ENCODE results near the gene PCOLCE2.

Gene PCOLCE2

DNA sequence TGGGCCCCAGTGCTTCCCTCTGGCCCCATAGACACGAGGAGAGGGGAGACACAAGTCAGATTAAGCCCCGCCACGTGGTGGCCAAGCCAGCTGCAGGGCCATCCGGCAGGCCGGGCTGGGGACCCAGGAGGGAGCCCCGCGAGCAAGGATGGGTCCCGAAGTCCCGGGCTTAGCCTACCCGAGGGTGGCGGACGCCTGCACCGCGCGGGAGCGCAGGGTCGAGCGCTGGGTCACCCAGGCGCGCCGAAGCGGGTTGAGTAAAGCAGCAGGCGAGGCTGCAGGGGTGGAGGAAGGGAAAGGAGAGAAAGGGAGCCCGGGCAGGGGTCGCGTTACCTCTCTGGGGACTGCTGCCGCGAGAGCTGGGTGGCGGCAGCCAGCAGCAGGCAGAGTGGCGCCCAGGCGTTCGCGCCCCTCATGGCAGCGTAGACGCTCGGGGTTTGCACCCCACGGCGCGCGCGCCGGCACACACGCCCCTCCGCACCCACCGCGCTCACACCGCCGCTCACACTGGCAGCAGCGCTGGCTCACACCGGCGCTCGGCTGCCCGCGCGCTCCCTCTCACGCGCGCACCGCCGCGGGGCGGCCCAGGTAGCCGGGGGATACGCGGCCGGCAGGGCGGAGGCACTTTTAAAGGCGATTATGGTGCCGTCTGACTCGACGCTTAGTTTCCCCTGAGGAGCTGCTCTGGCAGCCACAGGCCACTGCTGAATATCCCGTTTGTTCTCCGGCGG is at the start of gene PCOLCE2:
PCOLCE2 (minus strand) TSS at position 603 of the 731 bp plus-strand sequence; CDS start at position 416, 187 bp downstream.
- peaks cover 68% of the 10 kb centered on the region for H3K27me3 Mint-ChIP-seq (ENCODE audit: low read depth)
- H3K4me3 Mint-ChIP-seq, result peak within 1 kb of the TSS; percentile 55
- peaks cover 9% of the 10 kb centered on the region for H3K4me1 Mint-ChIP-seq (ENCODE audit: low read depth)
- no peak within 1 kb of the TSS for H3K27ac Mint-ChIP-seq
- H3K36me3 Mint-ChIP-seq (ENCODE audit: low read depth), result no peaks in the 10 kb centered on the region
- H3K9me3 Mint-ChIP-seq, result no peaks in the 10 kb centered on the region

- Mint-ChIP-seq H3K36me3 (ENCODE audit: low read depth) (no peaks in the 10 kb centered on the region), H3K27ac (no peak overlapping the region), H3K4me1 (ENCODE audit: low read depth) (peaks cover 2% of the 10 kb centered on the region), H3K9me3 (no peaks in the 10 kb centered on the region), H3K4me3 (no peak overlapping the region), H3K27me3 (ENCODE audit: low read depth) (peaks cover 13% of the 10 kb centered on the region)
These were observed 47.1 kb upstream of the PCOLCE2 start for GRCh38 chr3:142935963-142936362.

DNA sequence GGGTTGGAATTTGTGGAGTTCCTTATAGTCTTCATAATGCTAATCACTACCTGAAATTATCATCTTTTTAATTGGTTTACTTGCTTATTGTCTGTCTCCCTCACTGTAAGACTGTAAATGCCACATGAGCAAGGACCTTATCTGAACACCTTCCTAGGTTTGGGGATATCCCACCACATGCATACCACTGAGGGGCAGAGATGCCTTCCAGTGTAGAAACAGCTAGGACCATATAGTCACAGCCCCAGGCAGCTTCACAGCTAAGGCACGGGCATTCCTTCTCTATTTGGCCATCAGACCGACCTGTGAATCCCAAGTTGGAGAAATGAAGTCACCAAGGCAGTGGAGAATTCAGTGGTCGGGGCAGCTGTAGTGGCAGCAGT is 46.0 kb upstream of the PCOLCE2 start:
- Mint-ChIP-seq H3K4me3 (no peak overlapping the region), H3K27ac (no peak overlapping the region), H3K27me3 (ENCODE audit: low read depth) (peaks cover 7% of the 10 kb centered on the region), H3K4me1 (ENCODE audit: low read depth) (no peaks in the 10 kb centered on the region), H3K9me3 (no peaks in the 10 kb centered on the region), H3K36me3 (ENCODE audit: low read depth) (no peaks in the 10 kb centered on the region)

DNA sequence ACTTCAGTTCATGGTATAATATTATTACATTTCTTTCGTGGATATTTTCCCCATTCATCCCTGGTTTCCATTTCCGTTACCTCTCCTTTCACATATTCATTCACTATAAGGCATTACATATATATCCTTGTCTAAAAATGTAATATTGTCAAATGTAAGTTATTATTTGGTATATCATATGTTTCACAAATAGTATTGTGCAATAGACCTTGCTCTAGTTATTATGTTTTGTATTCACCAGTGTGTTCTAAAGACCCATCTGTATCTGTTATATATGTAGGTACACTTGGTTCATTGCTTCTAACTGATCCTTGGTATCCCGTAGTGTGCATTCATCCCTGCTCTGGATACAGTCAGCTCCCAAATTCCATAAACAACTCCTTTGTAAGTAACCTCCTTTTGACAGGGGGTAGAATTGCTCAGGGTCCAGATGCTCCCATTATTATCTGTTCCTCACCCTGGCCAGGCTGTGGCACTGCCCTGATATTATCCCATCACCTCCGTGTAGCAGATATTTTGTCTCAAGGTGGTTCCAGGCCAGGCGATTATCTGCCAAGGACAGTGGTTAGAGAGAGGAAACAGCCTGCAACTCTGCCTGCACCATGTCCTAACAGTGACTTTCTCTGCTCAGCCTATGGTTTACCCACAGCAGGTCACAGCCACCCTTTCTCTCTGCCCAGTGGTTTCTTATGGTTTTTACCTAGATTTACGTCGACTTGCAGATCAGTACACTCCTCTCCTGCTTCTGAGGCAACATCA is 45.4 kb upstream of the PCOLCE2 start:
- H3K36me3 Mint-ChIP-seq (ENCODE audit: low read depth), result no peaks in the 10 kb centered on the region
- H3K27me3 Mint-ChIP-seq (ENCODE audit: low read depth), result peaks cover 7% of the 10 kb centered on the region
- no peak overlapping the region for H3K27ac Mint-ChIP-seq
- H3K9me3 Mint-ChIP-seq, result no peaks in the 10 kb centered on the region
- H3K4me3 Mint-ChIP-seq, result no peak overlapping the region
- H3K4me1 Mint-ChIP-seq (ENCODE audit: low read depth), result no peaks in the 10 kb centered on the region

GRCh38 chr3:142931222-142931621 is 42.3 kb upstream of the PCOLCE2 start:
- H3K9me3 Mint-ChIP-seq, result no peaks in the 10 kb centered on the region
- H3K4me1 Mint-ChIP-seq (ENCODE audit: low read depth), result peaks cover 2% of the 10 kb centered on the region
- peaks cover 21% of the 10 kb centered on the region for H3K27me3 Mint-ChIP-seq (ENCODE audit: low read depth)

GRCh38 chr3:142930463-142930862 is 41.6 kb upstream of the PCOLCE2 start:
- peaks cover 2% of the 10 kb centered on the region for H3K4me1 Mint-ChIP-seq (ENCODE audit: low read depth)
- H3K4me3 Mint-ChIP-seq, result no peak overlapping the region
- H3K36me3 Mint-ChIP-seq (ENCODE audit: low read depth), result no peaks in the 10 kb centered on the region
- H3K27ac Mint-ChIP-seq, result no peak overlapping the region
- no peaks in the 10 kb centered on the region for H3K9me3 Mint-ChIP-seq
- peaks cover 24% of the 10 kb centered on the region for H3K27me3 Mint-ChIP-seq (ENCODE audit: low read depth)

More at GRCh38 chr3:142931222-142931621, 42.3 kb upstream of the PCOLCE2 start:
- H3K27ac Mint-ChIP-seq, result no peak overlapping the region
- H3K36me3 Mint-ChIP-seq (ENCODE audit: low read depth), result no peaks in the 10 kb centered on the region
- H3K4me3 Mint-ChIP-seq, result no peak overlapping the region

GRCh38 chr3:142929890-142930289 is 41.0 kb upstream of the PCOLCE2 start:
- Mint-ChIP-seq H3K4me3 (no peak overlapping the region), H3K4me1 (ENCODE audit: low read depth) (peaks cover 2% of the 10 kb centered on the region), H3K9me3 (no peaks in the 10 kb centered on the region), H3K27me3 (ENCODE audit: low read depth) (peaks cover 29% of the 10 kb centered on the region), H3K36me3 (ENCODE audit: low read depth) (no peaks in the 10 kb centered on the region), H3K27ac (no peak overlapping the region)

DNA sequence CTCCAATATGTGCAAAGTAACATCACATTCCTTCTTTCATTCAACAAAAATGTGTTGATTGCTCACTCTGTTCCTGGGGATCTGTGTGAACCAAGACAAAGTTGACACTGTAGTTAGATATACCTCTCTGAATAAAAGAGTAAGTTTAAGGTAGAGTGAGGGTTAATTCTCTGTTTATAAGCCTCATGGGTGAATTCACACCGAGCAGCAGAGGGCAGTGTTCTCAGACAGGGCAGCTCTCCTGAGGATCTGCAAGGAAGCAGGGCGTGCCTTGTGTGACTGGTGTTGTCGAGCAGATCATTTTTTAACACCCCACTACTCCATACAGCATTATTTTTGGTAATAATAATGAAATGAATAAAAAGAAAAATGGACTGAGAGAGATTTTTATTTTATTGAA is 40.2 kb upstream of the PCOLCE2 start:
- Mint-ChIP-seq H3K36me3 (ENCODE audit: low read depth) (no peaks in the 10 kb centered on the region), H3K4me3 (no peak overlapping the region), H3K4me1 (ENCODE audit: low read depth) (peaks cover 2% of the 10 kb centered on the region)

GRCh38 chr3:142926368-142926944 is 37.6 kb upstream of the PCOLCE2 start:
- Mint-ChIP-seq H3K27ac (no peak overlapping the region), H3K4me1 (ENCODE audit: low read depth) (peaks cover 2% of the 10 kb centered on the region), H3K36me3 (ENCODE audit: low read depth) (no peaks in the 10 kb centered on the region), H3K27me3 (ENCODE audit: low read depth) (peaks cover 43% of the 10 kb centered on the region), H3K9me3 (no peaks in the 10 kb centered on the region), H3K4me3 (no peak overlapping the region)

More for the DNA sequence above, 40.2 kb upstream of the PCOLCE2 start:
- Mint-ChIP-seq H3K27me3 (ENCODE audit: low read depth) (peaks cover 35% of the 10 kb centered on the region), H3K27ac (no peak overlapping the region), H3K9me3 (no peaks in the 10 kb centered on the region)

- H3K9me3 Mint-ChIP-seq, result no peaks in the 10 kb centered on the region
- peaks cover 45% of the 10 kb centered on the region for H3K27me3 Mint-ChIP-seq (ENCODE audit: low read depth)
- H3K4me3 Mint-ChIP-seq, result no peak overlapping the region
- peaks cover 2% of the 10 kb centered on the region for H3K4me1 Mint-ChIP-seq (ENCODE audit: low read depth)
- no peak overlapping the region for H3K27ac Mint-ChIP-seq
- H3K36me3 Mint-ChIP-seq (ENCODE audit: low read depth), result no peaks in the 10 kb centered on the region
These were observed 36.3 kb upstream of the PCOLCE2 start for GRCh38 chr3:142925140-142925539.

DNA sequence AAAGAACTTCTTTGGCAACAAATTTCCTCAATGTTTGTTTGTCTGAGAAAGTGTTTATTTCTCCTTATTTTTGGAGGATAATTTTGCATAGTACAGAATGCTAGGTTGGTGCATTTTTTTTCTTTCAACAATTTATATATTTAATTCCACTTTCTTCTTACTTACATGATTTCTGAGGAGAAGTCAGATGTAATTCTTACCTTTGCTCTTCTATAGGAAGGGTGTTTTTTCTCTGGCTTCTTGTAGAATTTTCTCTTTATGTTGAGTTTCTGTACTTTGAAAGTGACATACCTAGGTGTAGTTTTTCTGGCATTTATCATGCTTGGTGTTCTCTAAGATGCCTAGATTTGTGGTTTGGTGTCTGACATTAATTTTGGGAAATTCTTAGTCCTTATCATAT is 34.8 kb upstream of the PCOLCE2 start:
- Mint-ChIP-seq H3K4me1 (ENCODE audit: low read depth) (no peaks in the 10 kb centered on the region), H3K4me3 (no peak overlapping the region), H3K36me3 (ENCODE audit: low read depth) (no peaks in the 10 kb centered on the region), H3K27me3 (ENCODE audit: low read depth) (peaks cover 53% of the 10 kb centered on the region), H3K9me3 (no peaks in the 10 kb centered on the region), H3K27ac (no peak overlapping the region)

DNA sequence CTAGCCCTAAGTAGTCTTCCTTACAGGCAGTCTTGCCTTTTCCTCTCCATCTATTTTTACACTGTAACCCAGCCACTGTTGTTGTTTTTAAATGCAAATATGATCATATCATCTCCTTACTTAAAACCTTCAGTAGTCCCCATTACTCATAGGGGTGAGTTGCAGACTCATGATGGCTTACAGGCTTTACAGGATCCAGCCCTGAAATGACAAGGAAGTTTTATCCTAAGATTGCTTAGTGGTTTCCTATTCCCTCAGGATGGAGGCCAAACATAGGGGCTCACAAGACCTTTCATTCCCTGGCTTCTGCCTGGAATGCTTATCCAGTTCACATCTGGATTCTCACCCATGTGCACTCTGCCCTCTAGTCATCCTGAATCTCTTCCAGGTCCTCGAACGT is 27.7 kb upstream of the PCOLCE2 start:
- H3K4me1 Mint-ChIP-seq (ENCODE audit: low read depth), result no peaks in the 10 kb centered on the region
- H3K27me3 Mint-ChIP-seq (ENCODE audit: low read depth), result peaks cover 45% of the 10 kb centered on the region
- no peak overlapping the region for H3K27ac Mint-ChIP-seq
- no peaks in the 10 kb centered on the region for H3K36me3 Mint-ChIP-seq (ENCODE audit: low read depth)
- no peak overlapping the region for H3K4me3 Mint-ChIP-seq
- no peaks in the 10 kb centered on the region for H3K9me3 Mint-ChIP-seq

GRCh38 chr3:142915636-142916035 is 26.8 kb upstream of the PCOLCE2 start:
- no peaks in the 10 kb centered on the region for H3K4me1 Mint-ChIP-seq (ENCODE audit: low read depth)
- peaks cover 50% of the 10 kb centered on the region for H3K27me3 Mint-ChIP-seq (ENCODE audit: low read depth)
- no peaks in the 10 kb centered on the region for H3K9me3 Mint-ChIP-seq
- H3K36me3 Mint-ChIP-seq (ENCODE audit: low read depth), result no peaks in the 10 kb centered on the region
- no peak overlapping the region for H3K4me3 Mint-ChIP-seq
- H3K27ac Mint-ChIP-seq, result no peak overlapping the region

GRCh38 chr3:142914286-142914811 is 25.5 kb upstream of the PCOLCE2 start:
- no peak overlapping the region for H3K4me3 Mint-ChIP-seq
- H3K36me3 Mint-ChIP-seq (ENCODE audit: low read depth), result no peaks in the 10 kb centered on the region
- no peak overlapping the region for H3K27ac Mint-ChIP-seq
- H3K9me3 Mint-ChIP-seq, result no peaks in the 10 kb centered on the region
- no peaks in the 10 kb centered on the region for H3K4me1 Mint-ChIP-seq (ENCODE audit: low read depth)
- H3K27me3 Mint-ChIP-seq (ENCODE audit: low read depth), result peaks cover 45% of the 10 kb centered on the region

- Mint-ChIP-seq H3K36me3 (ENCODE audit: low read depth) (no peaks in the 10 kb centered on the region), H3K27me3 (ENCODE audit: low read depth) (peaks cover 41% of the 10 kb centered on the region), H3K4me3 (no peak overlapping the region), H3K27ac (no peak overlapping the region), H3K9me3 (no peaks in the 10 kb centered on the region), H3K4me1 (ENCODE audit: low read depth) (no peaks in the 10 kb centered on the region)
These were observed 24.5 kb upstream of the PCOLCE2 start for GRCh38 chr3:142913432-142913831.

All from T-helper 1 cell treated with Interleukin-12 subunit alpha and Interleukin-12 subunit beta and Interleukin-4 antibody, amounts not matched to agents 30 μg/mL and 1 μg/mL, for 36 hours (primary cell).